GM19372 (cell line): ENCODE results near the gene STPG4.

ENCODE experiments used
- ATAC-seq: cut with Tn5 transposase; IDR thresholded peaks from one replicate; pipeline ENCODE4 v1.9.1; 2021; ENCODE audit warnings: mild to moderate bottlenecking, low read depth, moderate library complexity; ENCODE audit not compliant: unreplicated experiment

STPG4 gene

GRCh38 chr2:47074691-47075090, 80.4 kb downstream of the STPG4 start:
- ATAC-seq: no peak

GRCh38 chr2:47073641-47074040, 81.5 kb downstream of the STPG4 start:
- ATAC-seq: no peak

- no peak for ATAC-seq
These were observed 81.9 kb downstream of the STPG4 start for GRCh38 chr2:47073217-47073616.

GRCh38 chr2:47072728-47073191, 82.3 kb downstream of the STPG4 start:
- ATAC-seq: no peak

- no peak for ATAC-seq
These were observed 83.0 kb downstream of the STPG4 start for GRCh38 chr2:47072018-47072691.

GRCh38 chr2:47070920-47071824, 83.9 kb downstream of the STPG4 start:
- ATAC-seq: peak; percentile 87

GRCh38 chr2:47070155-47070919, 84.8 kb downstream of the STPG4 start:
- ATAC-seq: no peak

GRCh38 chr2:47069628-47070154, 85.4 kb downstream of the STPG4 start:
- no peak for ATAC-seq

GRCh38 chr2:47068981-47069627, 86.0 kb downstream of the STPG4 start:
- no peak for ATAC-seq

GRCh38 chr2:47067788-47068407, 87.2 kb downstream of the STPG4 start:
- ATAC-seq: no peak

GRCh38 chr2:47065771-47066380, 89.2 kb downstream of the STPG4 start:
- no peak for ATAC-seq

GRCh38 chr2:47065343-47065742, 89.8 kb downstream of the STPG4 start:
- no peak for ATAC-seq

- no peak for ATAC-seq
These were observed 91.0 kb downstream of the STPG4 start for GRCh38 chr2:47064106-47064505.

- no peak for ATAC-seq
These were observed 91.6 kb downstream of the STPG4 start for GRCh38 chr2:47063538-47063930.

- ATAC-seq: no peak
These were observed 92.2 kb downstream of the STPG4 start for GRCh38 chr2:47062681-47063537.

GRCh38 chr2:47061944-47062678, 93.0 kb downstream of the STPG4 start:
- ATAC-seq: no peak

GRCh38 chr2:47060652-47061170, 94.4 kb downstream of the STPG4 start:
- ATAC-seq: no peak
